NB4 (cell line): ENCODE data around the gene CWC22.

ENCODE experiments used
- CTCF ChIP-seq: IDR thresholded peaks from one replicate; pipeline ENCODE4 v1.5.1; 2012; ENCODE audit warnings: low read depth, low read length
- POLR2A ChIP-seq: IDR thresholded peaks from 2 replicates; pipeline ENCODE4 v1.6.1; 2011; ENCODE audit warnings: mild to moderate bottlenecking; ENCODE audit not compliant: insufficient read length; ENCODE audit errors: extremely low read depth

- TF ChIP-seq POLR2A, result no peak
- no peak for TF ChIP-seq CTCF
Observed at GRCh38 chr2:179981085-179981484, 26.0 kb downstream of the CWC22 start.
